H9 (cell line): ENCODE results near the gene TSTD1. TPM values are rescaled to one million over a fixed set of nuclear protein-coding genes. Genes with fewer than 3 reads are reported as not detected.

Experiments used
- DNase-seq: peaks from one replicate; pipeline ENCODE4 v3.0.0-alpha.2; 2017
- H2AFZ ChIP-seq: one replicate; pipeline ENCODE4 v1.6.1; 2013; ENCODE audit warnings: mild to moderate bottlenecking, low read length, control low read depth, moderate library complexity
- H2AK5ac ChIP-seq: 2 replicates; pipeline ENCODE4 v1.6.1; 2013; ENCODE audit warnings: low read length, control low read depth, mixed read lengths; ENCODE audit not compliant: insufficient read length
- H2BK120ac ChIP-seq: one replicate; pipeline ENCODE4 v1.6.1; 2013; ENCODE audit warnings: low read depth, mild to moderate bottlenecking, low read length, control low read depth, inconsistent platforms; ENCODE audit not compliant: poor library complexity, severe bottlenecking
- H2BK12ac ChIP-seq: 2 replicates; pipeline ENCODE4 v1.6.1; 2013; ENCODE audit warnings: low read length, control low read depth, mixed read lengths, low read depth; ENCODE audit not compliant: insufficient read length
- H2BK15ac ChIP-seq: 2 replicates; pipeline ENCODE4 v1.6.1; 2013; ENCODE audit warnings: low read depth, low read length, control low read depth
- H2BK20ac ChIP-seq: one replicate; pipeline ENCODE4 v1.6.1; 2013; ENCODE audit warnings: low read depth, mild to moderate bottlenecking, low read length, control low read depth, inconsistent platforms; ENCODE audit not compliant: poor library complexity, severe bottlenecking
- H2BK5ac ChIP-seq: 2 replicates; pipeline ENCODE4 v1.6.1; 2013; ENCODE audit warnings: low read length, control low read depth, mixed read lengths; ENCODE audit not compliant: insufficient read length
- H3K14ac ChIP-seq: 2 replicates; pipeline ENCODE4 v1.6.1; 2013; ENCODE audit warnings: low read length, control low read depth; ENCODE audit not compliant: insufficient read depth
- H3K18ac ChIP-seq: 2 replicates; pipeline ENCODE4 v1.6.1; 2013; ENCODE audit warnings: low read depth, mild to moderate bottlenecking, mixed read lengths, low read length, control low read depth; ENCODE audit not compliant: insufficient read length
- H3K23ac ChIP-seq: 2 replicates; pipeline ENCODE4 v1.6.1; 2013; ENCODE audit warnings: low read length, control low read depth, mixed read lengths, low read depth; ENCODE audit not compliant: insufficient read length
- H3K23me2 ChIP-seq: 2 replicates; pipeline ENCODE4 v1.6.1; 2013; ENCODE audit warnings: low read depth, mild to moderate bottlenecking, mixed read lengths, low read length, control low read depth; ENCODE audit not compliant: insufficient read length, poor library complexity, severe bottlenecking
- H3K27ac ChIP-seq: 2 replicates; pipeline ENCODE4 v1.5.1; 2013; ENCODE audit warnings: low read length, control low read depth, mixed read lengths, low read depth; ENCODE audit not compliant: insufficient read length
- H3K27me3 ChIP-seq: 2 replicates; pipeline ENCODE4 v1.6.1; 2013; ENCODE audit warnings: low read length, control low read depth, inconsistent platforms; ENCODE audit not compliant: insufficient read depth
- H3K4ac ChIP-seq: 2 replicates; pipeline ENCODE4 v1.6.1; 2013; ENCODE audit warnings: low read depth, mild to moderate bottlenecking, control low read depth, inconsistent platforms, low read length, moderate library complexity
- H3K4me1 ChIP-seq: 2 replicates; pipeline ENCODE4 v1.6.1; 2013; ENCODE audit warnings: low read length, control low read depth, inconsistent platforms; ENCODE audit not compliant: insufficient read depth
- H3K4me2 ChIP-seq: 2 replicates; pipeline ENCODE4 v1.6.1; 2013; ENCODE audit warnings: low read length, control low read depth, mixed read lengths; ENCODE audit not compliant: insufficient read length, insufficient read depth
- H3K56ac ChIP-seq: 2 replicates; pipeline ENCODE4 v1.6.1; 2013; ENCODE audit warnings: low read depth, mild to moderate bottlenecking, mixed read lengths, low read length, control low read depth; ENCODE audit not compliant: insufficient read length
- H3K79me1 ChIP-seq: 2 replicates; pipeline ENCODE4 v1.6.1; 2013; ENCODE audit warnings: low read depth, mild to moderate bottlenecking, moderate library complexity, low read length, control low read depth, inconsistent platforms; ENCODE audit not compliant: insufficient read depth, poor library complexity, severe bottlenecking
- H3K79me2 ChIP-seq: 2 replicates; pipeline ENCODE4 v1.6.1; 2013; ENCODE audit warnings: low read length, control low read depth, inconsistent platforms; ENCODE audit not compliant: insufficient read depth
- H3K9ac ChIP-seq: 2 replicates; pipeline ENCODE4 v1.6.1; 2013; ENCODE audit warnings: low read length, control low read depth, mixed read lengths; ENCODE audit not compliant: insufficient read length; ENCODE audit errors: extremely low read depth
- H3K9me3 ChIP-seq: one replicate; pipeline ENCODE4 v1.6.1; 2013; ENCODE audit warnings: low read depth, low read length, inconsistent platforms; ENCODE audit not compliant: control insufficient read depth
- H3T11ph ChIP-seq: one replicate; pipeline ENCODE4 v1.6.1; 2013; ENCODE audit warnings: mild to moderate bottlenecking, low read length, control low read depth, inconsistent platforms
- H4K20me1 ChIP-seq: one replicate; pipeline ENCODE4 v1.6.1; 2013; ENCODE audit not compliant: control insufficient read depth, insufficient read length, insufficient read depth
- H4K5ac ChIP-seq: 2 replicates; pipeline ENCODE4 v1.6.1; 2013; ENCODE audit warnings: low read depth, mild to moderate bottlenecking, mixed read lengths, low read length, control low read depth; ENCODE audit not compliant: insufficient read length
- H4K8ac ChIP-seq: replicated peaks from 2 replicates; pipeline ENCODE4 v1.6.1; 2013; ENCODE audit warnings: low read length, control low read depth, mixed read lengths, low read depth; ENCODE audit not compliant: insufficient read length
- H4K91ac ChIP-seq: 2 replicates; pipeline ENCODE4 v1.6.1; 2013; ENCODE audit warnings: low read depth, mild to moderate bottlenecking, moderate library complexity, mixed read lengths, low read length, control low read depth; ENCODE audit not compliant: insufficient read length
- H3K27ac Mint-ChIP-seq, 3 experiments: 2 replicates in 2 of 3; 3 replicates in 1 of 3; pipeline ENCODE4 v1.8.0; 2020 to 2021; ENCODE audit warnings: mixed read lengths in 3 of 3, mild to moderate bottlenecking in 1 of 3, moderate library complexity in 1 of 3
- H3K27me3 Mint-ChIP-seq: 2 replicates; pipeline ENCODE4 v1.8.0; 2021; ENCODE audit warnings: low read depth, mild to moderate bottlenecking, moderate library complexity, mixed read lengths
- H3K36me3 Mint-ChIP-seq, 3 experiments: 2 replicates in 2 of 3; 3 replicates in 1 of 3; pipeline ENCODE4 v1.8.0; 2020 to 2021; ENCODE audit warnings: low read depth in 3 of 3, mixed read lengths in 3 of 3; ENCODE audit not compliant: insufficient read depth in 1 of 3
- H3K4me1 Mint-ChIP-seq, 2 experiments: 2 replicates each; pipeline ENCODE4 v1.8.0; 2020; ENCODE audit warnings: mixed read lengths in 2 of 2
- H3K4me3 Mint-ChIP-seq, 2 experiments: 2 replicates in 1 of 2; 3 replicates in 1 of 2; pipeline ENCODE4 v1.8.0; 2020 to 2021; ENCODE audit warnings: mild to moderate bottlenecking in 2 of 2, mixed read lengths in 2 of 2, moderate library complexity in 1 of 2
- H3K9me3 Mint-ChIP-seq, 2 experiments: 2 replicates in 1 of 2; 3 replicates in 1 of 2; pipeline ENCODE4 v1.8.0; 2020; ENCODE audit warnings: mild to moderate bottlenecking in 2 of 2, mixed read lengths in 2 of 2, moderate library complexity in 1 of 2
- WGBS: extraction: QIAGEN DNeasy Blood & Tissue Kit; methylation state at CpG from one replicate; pipeline ENCODE4 v1.1.7; 2013; ENCODE audit warnings: missing lambda C conversion rate, low lambda C conversion rate, mixed read lengths; ENCODE audit not compliant: insufficient read length; ENCODE audit errors: extremely low coverage; 5-methylcytosine and 5-hydroxymethylcytosine counted together
- total RNA-seq: library from RNA; stranded (reverse); gene quantifications from 2 replicates; pipeline ENCODE4 v1.2.1, GENCODE V29; 2021
- TF ChIP-seq, protein P1 (sequence below): fragments of 200-600 bp; sonication (generic); conservative IDR thresholded peaks from 3 replicates; pipeline ENCODE4 v1.8.0; 2021; ENCODE audit warnings: antibody characterized with exemption, mild to moderate bottlenecking

Gene TSTD1
- total RNA-seq, 1 experiment from 2014 or later: 73.7 TPM

DNA sequence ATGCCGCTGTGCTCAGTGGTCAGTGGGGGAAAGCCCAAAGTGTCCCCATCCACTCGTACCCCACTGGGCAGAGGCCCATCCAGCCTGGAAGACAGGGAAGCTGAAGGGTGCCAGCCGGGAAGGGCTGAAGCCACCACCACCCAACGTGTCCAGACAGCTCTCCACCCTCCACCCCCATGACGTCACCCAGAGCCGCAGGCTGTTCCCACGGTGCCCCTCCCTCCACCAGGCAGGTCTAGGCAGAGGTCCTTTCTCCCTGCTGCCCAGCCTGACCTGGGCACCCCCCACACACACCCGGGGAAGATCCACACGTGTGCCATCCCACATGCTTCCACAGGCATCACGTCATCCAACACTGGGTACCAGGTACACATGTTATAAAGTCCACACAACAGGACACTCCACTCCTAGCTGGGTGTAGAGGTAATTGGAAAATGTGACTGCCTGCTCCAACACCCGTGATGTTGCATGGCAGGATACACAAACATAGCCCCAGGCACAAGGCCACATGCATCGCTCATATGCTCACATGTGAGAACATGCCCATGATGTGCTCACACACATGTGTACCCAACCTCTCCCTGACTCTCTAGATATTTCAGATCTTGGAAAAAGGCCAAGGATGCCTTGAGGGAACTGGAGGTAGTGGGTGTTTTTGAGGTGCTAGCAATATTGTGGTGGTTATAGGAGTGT, 36.1 kb upstream of the TSTD1 start:
- no CpG with 5 or more reads among the region's 12 CpGs for WGBS
- no peak overlapping the region for H2BK5ac ChIP-seq

More for the DNA sequence above, 36.1 kb upstream of the TSTD1 start:
- Histone ChIP-seq H3K23me2 (no peaks in the 10 kb centered on the region), H2BK20ac (no peak overlapping the region), H3K23ac (no peak overlapping the region), H3K4me2 (no peak overlapping the region), H3K56ac (no peak overlapping the region), H2BK15ac (no peak overlapping the region), H3K9me3 (no peaks in the 10 kb centered on the region), H2AFZ (no peak overlapping the region), H4K5ac (no peak overlapping the region), H3K18ac (no peak overlapping the region), H3K4me1 (no peaks in the 10 kb centered on the region), H4K91ac (no peak overlapping the region), H3K14ac (no peak overlapping the region), H3K79me1 (no peaks in the 10 kb centered on the region), H4K20me1 (no peaks in the 10 kb centered on the region), H2BK120ac (no peak overlapping the region), H3K79me2 (no peaks in the 10 kb centered on the region), H3K27me3 (no peaks in the 10 kb centered on the region), H3K4ac (no peak overlapping the region), H3T11ph (no peak overlapping the region), H3K27ac (no peak overlapping the region), H4K8ac (no peak overlapping the region), H2BK12ac (no peak overlapping the region), H2AK5ac (no peak overlapping the region), H3K9ac (no peak overlapping the region)
- Mint-ChIP-seq H3K9me3 (no peaks in the 10 kb centered on the region; a peak in 1 of 5 replicates), H3K4me1 (peaks cover 7% of the 10 kb centered on the region in 2 experiments; a peak in 2 of 4 replicates), H3K27ac (no peak overlapping the region; a peak in 2 of 7 replicates), H3K4me3 (no peak overlapping the region), H3K27me3 (no peaks in the 10 kb centered on the region; the same call in none of the 2 replicates), H3K36me3 (no peaks in the 10 kb centered on the region)
- DNase-seq: no peak
- TF ChIP-seq, protein P1, sequence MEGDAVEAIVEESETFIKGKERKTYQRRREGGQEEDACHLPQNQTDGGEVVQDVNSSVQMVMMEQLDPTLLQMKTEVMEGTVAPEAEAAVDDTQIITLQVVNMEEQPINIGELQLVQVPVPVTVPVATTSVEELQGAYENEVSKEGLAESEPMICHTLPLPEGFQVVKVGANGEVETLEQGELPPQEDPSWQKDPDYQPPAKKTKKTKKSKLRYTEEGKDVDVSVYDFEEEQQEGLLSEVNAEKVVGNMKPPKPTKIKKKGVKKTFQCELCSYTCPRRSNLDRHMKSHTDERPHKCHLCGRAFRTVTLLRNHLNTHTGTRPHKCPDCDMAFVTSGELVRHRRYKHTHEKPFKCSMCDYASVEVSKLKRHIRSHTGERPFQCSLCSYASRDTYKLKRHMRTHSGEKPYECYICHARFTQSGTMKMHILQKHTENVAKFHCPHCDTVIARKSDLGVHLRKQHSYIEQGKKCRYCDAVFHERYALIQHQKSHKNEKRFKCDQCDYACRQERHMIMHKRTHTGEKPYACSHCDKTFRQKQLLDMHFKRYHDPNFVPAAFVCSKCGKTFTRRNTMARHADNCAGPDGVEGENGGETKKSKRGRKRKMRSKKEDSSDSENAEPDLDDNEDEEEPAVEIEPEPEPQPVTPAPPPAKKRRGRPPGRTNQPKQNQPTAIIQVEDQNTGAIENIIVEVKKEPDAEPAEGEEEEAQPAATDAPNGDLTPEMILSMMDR: no peak
